ENCODE data around the gene RFX7.

The RFX7 gene

DNA sequence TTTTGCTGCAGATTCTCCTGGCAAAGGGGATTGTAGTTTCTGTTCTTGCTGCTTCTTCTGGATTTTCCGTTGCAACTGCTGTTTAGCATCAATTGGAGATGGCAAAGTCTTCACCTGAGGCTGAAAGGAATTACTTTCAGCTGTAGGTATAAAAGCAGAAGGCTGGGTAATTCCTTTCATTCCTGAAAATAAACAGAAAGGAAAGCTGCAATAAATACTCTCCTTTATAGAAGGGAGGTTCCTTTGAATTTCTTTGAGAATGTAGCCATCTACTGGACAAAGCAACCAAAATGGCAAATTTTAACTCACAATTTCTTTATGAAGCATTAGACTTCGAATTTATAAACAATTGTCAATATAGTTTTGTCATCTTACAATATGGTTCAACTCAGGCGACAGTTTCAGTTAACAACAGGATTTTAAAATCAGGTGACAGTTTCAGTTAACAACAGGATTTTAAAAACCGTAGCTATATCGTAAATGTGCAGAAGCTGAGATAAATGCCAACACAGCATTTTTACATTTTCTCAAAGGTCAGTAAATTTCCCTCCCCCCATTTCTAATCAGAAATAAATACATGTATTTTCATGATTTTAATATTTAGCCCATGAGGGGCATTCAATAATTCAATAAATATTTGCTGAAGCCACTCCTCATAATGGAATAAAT, 145.3 kb downstream of the RFX7 start:
- CTCF ChIA-PET, result interaction anchor here (0.6 to 0.7 kb wide), 3 partner anchors 79 to 199 kb away, joined by 3 to 4 read pairs (median 3); no protein-coding TSS in a partner anchor
- POLR2A ChIA-PET (ENCODE audit: low non-redundant PET), result no interaction called here
- TF ChIP-seq, protein P1, sequence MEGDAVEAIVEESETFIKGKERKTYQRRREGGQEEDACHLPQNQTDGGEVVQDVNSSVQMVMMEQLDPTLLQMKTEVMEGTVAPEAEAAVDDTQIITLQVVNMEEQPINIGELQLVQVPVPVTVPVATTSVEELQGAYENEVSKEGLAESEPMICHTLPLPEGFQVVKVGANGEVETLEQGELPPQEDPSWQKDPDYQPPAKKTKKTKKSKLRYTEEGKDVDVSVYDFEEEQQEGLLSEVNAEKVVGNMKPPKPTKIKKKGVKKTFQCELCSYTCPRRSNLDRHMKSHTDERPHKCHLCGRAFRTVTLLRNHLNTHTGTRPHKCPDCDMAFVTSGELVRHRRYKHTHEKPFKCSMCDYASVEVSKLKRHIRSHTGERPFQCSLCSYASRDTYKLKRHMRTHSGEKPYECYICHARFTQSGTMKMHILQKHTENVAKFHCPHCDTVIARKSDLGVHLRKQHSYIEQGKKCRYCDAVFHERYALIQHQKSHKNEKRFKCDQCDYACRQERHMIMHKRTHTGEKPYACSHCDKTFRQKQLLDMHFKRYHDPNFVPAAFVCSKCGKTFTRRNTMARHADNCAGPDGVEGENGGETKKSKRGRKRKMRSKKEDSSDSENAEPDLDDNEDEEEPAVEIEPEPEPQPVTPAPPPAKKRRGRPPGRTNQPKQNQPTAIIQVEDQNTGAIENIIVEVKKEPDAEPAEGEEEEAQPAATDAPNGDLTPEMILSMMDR (conservative IDR thresholded peaks at IDR 0.05; ENCODE audit: low read depth), result no peak
- DNase-seq (ENCODE audit: low spot score), result peak; percentile 5
- H3K27ac ChIP-seq, result no peak overlapping the region

DNA sequence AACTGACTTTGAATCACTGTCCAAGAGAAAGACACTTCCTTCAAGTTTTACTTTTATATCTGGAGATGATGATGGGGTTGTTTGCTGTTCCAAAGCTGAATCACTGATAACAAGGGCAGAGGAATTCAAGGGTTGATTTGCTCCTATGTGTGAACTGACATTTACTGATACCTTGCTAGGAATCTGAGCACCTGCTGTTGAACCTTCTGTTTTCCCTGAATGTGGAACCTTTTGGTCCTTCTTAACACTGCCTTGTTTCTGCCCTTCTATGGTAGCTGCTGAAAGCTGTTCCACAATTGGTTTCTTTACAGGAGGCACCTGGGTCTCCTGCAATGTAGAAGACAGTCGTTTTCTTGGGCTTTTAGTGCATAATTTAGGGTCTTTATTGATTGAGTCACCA, 148.3 kb downstream of the RFX7 start:
- CTCF ChIA-PET, result no interaction called here
- TF ChIP-seq, protein P1 (conservative IDR thresholded peaks at IDR 0.05; ENCODE audit: low read depth), result no peak
- POLR2A ChIA-PET (ENCODE audit: low non-redundant PET), result no interaction called here
- no peak overlapping the region for H3K27ac ChIP-seq
- DNase-seq (ENCODE audit: low spot score), result no peak

DNA sequence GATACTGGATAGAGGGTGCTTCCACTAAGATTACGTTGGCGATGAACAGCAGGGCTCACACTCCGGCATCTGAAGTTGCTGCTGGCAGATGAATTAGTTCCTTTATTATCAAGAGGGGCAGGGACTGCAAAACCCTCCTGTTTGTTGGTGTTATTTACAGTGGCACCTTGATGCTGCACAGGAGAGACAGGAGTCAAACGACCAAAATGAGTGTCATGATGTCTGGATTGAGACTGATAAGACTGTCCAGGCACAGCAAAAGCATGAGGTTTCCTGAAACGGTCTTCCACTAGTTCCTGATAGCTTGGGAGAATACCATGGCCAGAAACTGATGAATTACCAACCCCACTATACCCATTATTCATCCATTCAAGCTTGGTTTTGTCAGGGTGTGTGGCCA, 149.5 kb downstream of the RFX7 start:
- POLR2A ChIA-PET (ENCODE audit: low non-redundant PET), result no interaction called here
- TF ChIP-seq, protein P1 (conservative IDR thresholded peaks at IDR 0.05; ENCODE audit: low read depth), result no peak
- CTCF ChIA-PET, result no interaction called here
- no peak overlapping the region for H3K27ac ChIP-seq
- no peak for DNase-seq (ENCODE audit: low spot score)

DNA sequence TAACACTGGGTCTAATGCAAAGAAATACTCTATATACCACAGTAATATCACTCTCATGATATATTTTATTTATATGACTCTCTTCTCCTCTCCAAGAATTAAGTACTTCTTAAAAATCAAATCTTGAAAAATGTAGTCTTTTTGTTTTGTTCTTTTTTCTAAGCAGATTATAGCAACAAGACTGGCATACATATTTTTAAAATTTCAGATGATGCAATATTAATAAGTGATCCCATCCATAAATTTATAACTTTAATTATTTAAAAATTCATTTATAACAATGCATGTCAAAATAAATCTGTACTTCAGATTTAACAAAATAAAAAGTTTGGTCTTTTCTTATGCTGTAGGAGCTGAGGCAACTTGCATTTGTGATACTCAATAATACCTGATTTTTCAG, 155.3 kb downstream of the RFX7 start:
- CTCF ChIA-PET, result interaction anchor here (0.6 to 0.7 kb wide), 3 partner anchors 16 to 517 kb away, joined by 4 to 9 read pairs (median 4); no protein-coding TSS in a partner anchor
- POLR2A ChIA-PET (ENCODE audit: low non-redundant PET), result interaction anchor here (0.6 kb wide), 1 partner anchor 34 kb away, joined by 8 read pairs; no protein-coding TSS in a partner anchor
- H3K27ac ChIP-seq, result no peak overlapping the region
- no peak for DNase-seq (ENCODE audit: low spot score)
- TF ChIP-seq, protein P1 (conservative IDR thresholded peaks at IDR 0.05; ENCODE audit: low read depth), result no peak

DNA sequence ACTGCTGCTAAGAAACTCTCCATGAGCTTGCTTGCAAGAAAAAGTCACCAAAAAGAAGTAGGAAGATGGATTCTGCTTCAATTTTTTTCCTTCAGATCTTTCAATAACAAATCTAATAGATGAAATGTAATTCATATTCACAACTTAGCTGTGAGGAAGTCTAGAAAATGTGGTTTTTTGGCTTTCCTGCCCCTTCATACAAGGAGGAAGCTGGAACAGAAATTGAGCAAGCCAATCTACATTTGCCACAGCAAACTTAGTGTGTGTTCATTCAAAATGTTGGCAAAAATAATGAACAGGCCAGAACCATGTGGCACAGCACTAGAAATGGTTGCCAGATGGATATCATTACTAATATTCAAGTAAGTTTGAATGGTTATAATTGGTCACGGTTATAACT, 157.1 kb downstream of the RFX7 start:
- DNase-seq (ENCODE audit: low spot score), result no peak
- CTCF ChIA-PET, result no interaction called here
- POLR2A ChIA-PET (ENCODE audit: low non-redundant PET), result no interaction called here
- TF ChIP-seq, protein P1 (conservative IDR thresholded peaks at IDR 0.05; ENCODE audit: low read depth), result no peak
- no peak overlapping the region for H3K27ac ChIP-seq

DNA sequence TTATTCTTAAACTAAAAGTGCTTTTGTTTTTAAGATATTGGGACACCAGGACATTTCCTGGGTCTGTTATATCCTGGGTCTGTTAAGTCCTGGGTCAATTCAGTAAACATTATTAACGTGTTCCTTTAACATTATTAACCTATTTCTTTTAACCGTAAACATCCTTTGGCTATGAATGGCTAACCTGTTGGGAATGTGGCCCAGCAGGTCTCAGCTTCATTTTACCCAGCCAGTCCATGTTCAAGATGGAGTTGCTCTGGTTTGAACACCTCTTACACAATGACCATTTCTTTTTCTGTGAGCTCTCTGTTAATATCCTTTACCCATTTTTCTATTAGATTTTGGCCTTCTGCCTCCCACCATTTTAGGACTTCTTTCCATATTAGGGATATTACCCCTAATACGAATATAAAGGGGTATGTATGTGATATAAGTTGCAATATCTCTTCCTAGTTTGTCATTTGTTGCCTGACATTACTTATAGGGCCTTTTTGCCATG, 161.4 kb downstream of the RFX7 start:
- TF ChIP-seq, protein P1 (conservative IDR thresholded peaks at IDR 0.05; ENCODE audit: low read depth), result no peak
- peak; percentile 13 for DNase-seq (ENCODE audit: low spot score)
- CTCF ChIA-PET, result interaction anchor here (0.6 kb wide), 1 partner anchor 22 kb away, joined by 3 read pairs; no protein-coding TSS in a partner anchor
- POLR2A ChIA-PET (ENCODE audit: low non-redundant PET), result no interaction called here
- H3K27ac ChIP-seq, result no peak overlapping the region
